ENCODE measurements around the gene CATSPER4. TPM values are rescaled to one million over a fixed set of nuclear protein-coding genes. Genes with fewer than 3 reads are reported as not detected.
A peak's percentile ranks its signal among the peaks of the same experiment; 100 is the strongest.

The CATSPER4 gene
- total and polyA plus RNA-seq, 2 of the 13 experiments (the other 11 are each of a cell fraction or from before 2014, with no cell fraction given): not detected

- TF ChIP-seq ZNF800 (CRISPR knock-in tag; IDR thresholded peaks at IDR 0.05) (peak; percentile 88), ISL2 (CRISPR knock-in tag; IDR thresholded peaks at IDR 0.05) (peak; percentile 78; the same call in 1 of the 2 replicates), ZNF263 (CRISPR knock-in tag; IDR thresholded peaks at IDR 0.05) (peak; percentile 99), FOXK1 (CRISPR knock-in tag; IDR thresholded peaks at IDR 0.05; ENCODE audit: borderline replicate concordance, low read depth) (0 out of 2 replicates have a peak, but pooled peaks have one; percentile 49), TBX3 (IDR thresholded peaks at IDR 0.05; ENCODE audit: borderline replicate concordance) (no peak), MLX (CRISPR knock-in tag; IDR thresholded peaks at IDR 0.05) (no peak; the same call in 1 of the 2 replicates), IKZF1 (IDR thresholded peaks at IDR 0.05) (no peak), RXRB (CRISPR knock-in tag; IDR thresholded peaks at IDR 0.05; ENCODE audit: borderline replicate concordance) (peak; percentile 71), ZNF558 (CRISPR knock-in tag; IDR thresholded peaks at IDR 0.05; ENCODE audit: borderline replicate concordance) (no peak), ZFP41 (CRISPR knock-in tag; IDR thresholded peaks at IDR 0.05; ENCODE audit: borderline replicate concordance) (no peak), MAX (IDR thresholded peaks at IDR 0.05) (peak; percentile 98), GLI4 (CRISPR knock-in tag; IDR thresholded peaks at IDR 0.05; ENCODE audit: borderline replicate concordance) (peak; percentile 86; the same call in 1 of the 2 replicates), ZBTB8A (CRISPR knock-in tag; IDR thresholded peaks at IDR 0.05; ENCODE audit: borderline replicate concordance, low read depth) (no peak), FOSL2 (CRISPR knock-in tag; IDR thresholded peaks at IDR 0.05) (peak; percentile 85), ZNF589 (CRISPR knock-in tag; conservative IDR thresholded peaks at IDR 0.05) (peak; percentile 93), GATAD1 (CRISPR knock-in tag; IDR thresholded peaks at IDR 0.05) (peak; percentile 92), RFX5 (IDR thresholded peaks at IDR 0.05; ENCODE audit: low read depth, low read length) (peak; percentile 83), TCF7L2 (IDR thresholded peaks at IDR 0.05; ENCODE audit: low read depth, low read length) (no peak), ZNF354B (CRISPR knock-in tag; IDR thresholded peaks at IDR 0.05) (peak; percentile 89), NFKBIZ (CRISPR knock-in tag; IDR thresholded peaks at IDR 0.05) (peak; percentile 73; the same call in 1 of the 2 replicates), ZNF34 (CRISPR knock-in tag; IDR thresholded peaks at IDR 0.05; ENCODE audit: borderline replicate concordance) (no peak), ARNTL (CRISPR knock-in tag; IDR thresholded peaks at IDR 0.05) (peak; percentile 86), ZNF382 (CRISPR knock-in tag; IDR thresholded peaks at IDR 0.05; ENCODE audit: borderline replicate concordance) (no peak), HOXA7 (CRISPR knock-in tag; IDR thresholded peaks at IDR 0.05) (no peak)
- TF ChIP-seq, protein P1, sequence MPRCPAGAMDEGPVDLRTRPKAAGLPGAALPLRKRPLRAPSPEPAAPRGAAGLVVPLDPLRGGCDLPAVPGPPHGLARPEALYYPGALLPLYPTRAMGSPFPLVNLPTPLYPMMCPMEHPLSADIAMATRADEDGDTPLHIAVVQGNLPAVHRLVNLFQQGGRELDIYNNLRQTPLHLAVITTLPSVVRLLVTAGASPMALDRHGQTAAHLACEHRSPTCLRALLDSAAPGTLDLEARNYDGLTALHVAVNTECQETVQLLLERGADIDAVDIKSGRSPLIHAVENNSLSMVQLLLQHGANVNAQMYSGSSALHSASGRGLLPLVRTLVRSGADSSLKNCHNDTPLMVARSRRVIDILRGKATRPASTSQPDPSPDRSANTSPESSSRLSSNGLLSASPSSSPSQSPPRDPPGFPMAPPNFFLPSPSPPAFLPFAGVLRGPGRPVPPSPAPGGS (CRISPR knock-in tag; IDR thresholded peaks at IDR 0.05): peak; percentile 89
Observed at GRCh38 chr1:26169669-26170471, 20.5 kb upstream of the CATSPER4 start, which contains the start of gene ZNF593 (continued).
